OCI-LY1 (cell line): Measurements from ENCODE around the gene FAS.

Source experiments
- H2AFZ ChIP-seq: fragments of 200-600 bp; sonication (generic), shearing (Covaris generic); 2 replicates; pipeline ENCODE4 v1.6.0; 2014; ENCODE audit warnings: antibody characterized with exemption, mild to moderate bottlenecking, low read length
- H3F3A ChIP-seq: fragments of 200-600 bp; sonication (generic), shearing (Covaris generic); 2 replicates; pipeline ENCODE4 v1.6.0; 2014; ENCODE audit warnings: mild to moderate bottlenecking, antibody characterized with exemption, low read length, moderate library complexity; ENCODE audit not compliant: insufficient read depth
- H3K27ac ChIP-seq: fragments of 200-600 bp; sonication (generic); 2 replicates; pipeline ENCODE4 v1.5.1; 2014; ENCODE audit warnings: low read length, mixed run types, mild to moderate bottlenecking, low read depth; ENCODE audit not compliant: poor library complexity, severe bottlenecking
- H3K27me3 ChIP-seq: fragments of 200-600 bp; sonication (generic); 2 replicates; pipeline ENCODE4 v1.6.0; 2014; ENCODE audit warnings: antibody characterized with exemption, mild to moderate bottlenecking, low read length, moderate library complexity; ENCODE audit not compliant: insufficient read depth
- H3K36me3 ChIP-seq: fragments of 200-600 bp; sonication (generic); 2 replicates; pipeline ENCODE4 v1.6.1; 2014; ENCODE audit warnings: mild to moderate bottlenecking, antibody characterized with exemption, low read length, moderate library complexity, mixed read lengths; ENCODE audit not compliant: insufficient read depth
- H3K4me1 ChIP-seq: fragments of 200-600 bp; sonication (generic); 2 replicates; pipeline ENCODE4 v1.5.1; 2014; ENCODE audit warnings: mild to moderate bottlenecking, low read length, moderate library complexity; ENCODE audit not compliant: insufficient read depth, severe bottlenecking
- H3K4me2 ChIP-seq: fragments of 200-600 bp; sonication (generic), shearing (Covaris generic); 2 replicates; pipeline ENCODE4 v1.6.1; 2014; ENCODE audit warnings: low read length
- H3K4me3 ChIP-seq: fragments of 200-600 bp; sonication (generic); 2 replicates; pipeline ENCODE4 v1.5.1; 2014; ENCODE audit warnings: low read length, low read depth, mild to moderate bottlenecking, mixed read lengths; ENCODE audit not compliant: poor library complexity, severe bottlenecking
- H3K79me2 ChIP-seq: fragments of 200-600 bp; shearing (Covaris generic); 2 replicates; pipeline ENCODE4 v1.6.1; 2016; ENCODE audit warnings: mixed run types, low read length, mixed read lengths; ENCODE audit not compliant: insufficient read depth
- H3K9ac ChIP-seq: fragments of 200-600 bp; sonication (generic), shearing (Covaris generic); 2 replicates; pipeline ENCODE4 v1.6.1; 2014; ENCODE audit warnings: mild to moderate bottlenecking, low read length, mixed read lengths
- H3K9me2 ChIP-seq: fragments of 200-600 bp; sonication (generic), shearing (Covaris generic); 2 replicates; pipeline ENCODE4 v1.6.1; 2014; ENCODE audit warnings: low read depth, mild to moderate bottlenecking, low read length, mixed read lengths
- H3K9me3 ChIP-seq: fragments of 200-600 bp; shearing (Covaris generic); 2 replicates; pipeline ENCODE4 v1.6.1; 2014; ENCODE audit warnings: low read length, mixed read lengths
- H4K20me1 ChIP-seq: fragments of 200-600 bp; sonication (generic), shearing (Covaris generic); 2 replicates; pipeline ENCODE4 v1.6.0; 2016; ENCODE audit warnings: mild to moderate bottlenecking, low read length; ENCODE audit not compliant: insufficient read depth
- CTCF ChIP-seq: fragments of 200-600 bp; sonication (generic), shearing (Covaris generic); IDR thresholded peaks from 2 replicates; pipeline ENCODE4 v1.5.1; 2017; ENCODE audit warnings: mild to moderate bottlenecking, antibody characterized with exemption, low read length, moderate library complexity, mixed read lengths
- EZH2 ChIP-seq: fragments of 200-600 bp; sonication (generic), shearing (Covaris generic); IDR thresholded peaks from 2 replicates; pipeline ENCODE4 v1.8.0; 2017; ENCODE audit warnings: borderline replicate concordance, mixed run types, mild to moderate bottlenecking, antibody characterized with exemption, low read length, moderate library complexity, mixed read lengths

FAS gene

GRCh38 chr10:89035461-89035860 is 44.9 kb downstream of the FAS start:
- H3K4me2 ChIP-seq: no peak overlapping the region
- no peaks in the 10 kb centered on the region for H3K27me3 ChIP-seq
- H3K9me3 ChIP-seq: no peaks in the 10 kb centered on the region
- H3F3A ChIP-seq: no peaks in the 10 kb centered on the region
- no peak overlapping the region for H3K9ac ChIP-seq
- no peak overlapping the region for H3K4me3 ChIP-seq
- no peak overlapping the region for H2AFZ ChIP-seq
- no peak overlapping the region for H3K27ac ChIP-seq
- no peaks in the 10 kb centered on the region for H3K4me1 ChIP-seq
- no peak for TF ChIP-seq EZH2
- no peak for TF ChIP-seq CTCF
- no peaks in the 10 kb centered on the region for H3K9me2 ChIP-seq
- no peaks in the 10 kb centered on the region for H3K79me2 ChIP-seq
- no peaks in the 10 kb centered on the region for H3K36me3 ChIP-seq
- H4K20me1 ChIP-seq: no peaks in the 10 kb centered on the region

- Histone ChIP-seq H3K9ac (no peak overlapping the region), H3K4me3 (no peak overlapping the region), H3F3A (no peaks in the 10 kb centered on the region), H3K4me1 (no peaks in the 10 kb centered on the region), H3K9me2 (no peaks in the 10 kb centered on the region), H3K79me2 (no peaks in the 10 kb centered on the region), H3K4me2 (no peak overlapping the region), H3K27me3 (no peaks in the 10 kb centered on the region), H2AFZ (no peak overlapping the region), H3K36me3 (no peaks in the 10 kb centered on the region), H3K27ac (no peak overlapping the region), H4K20me1 (no peaks in the 10 kb centered on the region), H3K9me3 (no peaks in the 10 kb centered on the region)
- no peak for TF ChIP-seq EZH2
- no peak for TF ChIP-seq CTCF
Observed at GRCh38 chr10:89037096-89037495, 46.5 kb downstream of the FAS start.

GRCh38 chr10:89042562-89042961 is 52.0 kb downstream of the FAS start:
- Histone ChIP-seq H3K9me3 (no peaks in the 10 kb centered on the region), H4K20me1 (no peaks in the 10 kb centered on the region), H3K36me3 (no peaks in the 10 kb centered on the region), H3K27ac (no peak overlapping the region), H2AFZ (no peak overlapping the region), H3F3A (no peaks in the 10 kb centered on the region), H3K9ac (no peak overlapping the region), H3K27me3 (no peaks in the 10 kb centered on the region), H3K4me2 (no peak overlapping the region), H3K4me3 (no peak overlapping the region), H3K4me1 (no peaks in the 10 kb centered on the region), H3K9me2 (no peaks in the 10 kb centered on the region), H3K79me2 (no peaks in the 10 kb centered on the region)
- TF ChIP-seq EZH2 (no peak), CTCF (no peak)
